Left forelimb (tissue), 1 donor: Measurements from ENCODE around the gene PLCG2.
"Not testable (repeated sequence)": the region's sequence is repeated elsewhere in the genome, so short reads cannot be mapped to it uniquely, and the experiment has no call there.

Source experiments
- DNase-seq: peaks from one replicate; pipeline ENCODE4 v3.0.0-alpha.2; 2018; ENCODE audit warnings: low spot score

Gene PLCG2

GRCh38 chr16:81912395-81912794 lies 133.3 kb downstream of the PLCG2 start:
- no peak for DNase-seq

- DNase-seq, result no peak
Observed at GRCh38 chr16:81913222-81913621, 134.1 kb downstream of the PLCG2 start.

GRCh38 chr16:81917375-81917774 lies 138.3 kb downstream of the PLCG2 start:
- no peak for DNase-seq

GRCh38 chr16:81918927-81919326 lies 139.8 kb downstream of the PLCG2 start:
- no peak for DNase-seq

- no peak for DNase-seq
Observed at GRCh38 chr16:81920498-81920897, 141.4 kb downstream of the PLCG2 start.

GRCh38 chr16:81921085-81921814 lies 142.2 kb downstream of the PLCG2 start:
- no peak for DNase-seq

- no peak for DNase-seq
Observed at GRCh38 chr16:81921843-81922584, 142.9 kb downstream of the PLCG2 start.

- DNase-seq, result no peak
Observed at GRCh38 chr16:81923296-81923695, 144.2 kb downstream of the PLCG2 start.

GRCh38 chr16:81925016-81925415 lies 145.9 kb downstream of the PLCG2 start:
- DNase-seq, result no peak

- DNase-seq, result no peak
Observed at GRCh38 chr16:81926036-81926435, 146.9 kb downstream of the PLCG2 start.

- no peak for DNase-seq
Observed at GRCh38 chr16:81927561-81928185, 148.6 kb downstream of the PLCG2 start.

- DNase-seq, result no peak
Observed at GRCh38 chr16:81928271-81928918, 149.3 kb downstream of the PLCG2 start.

- no peak for DNase-seq
Observed at GRCh38 chr16:81928975-81929374, 149.9 kb downstream of the PLCG2 start.

GRCh38 chr16:81929841-81930240 lies 150.8 kb downstream of the PLCG2 start:
- no peak for DNase-seq

GRCh38 chr16:81931927-81932326 lies 152.8 kb downstream of the PLCG2 start:
- DNase-seq, result no peak

GRCh38 chr16:81932668-81933067 lies 153.6 kb downstream of the PLCG2 start:
- no peak for DNase-seq

- no peak for DNase-seq
Observed at GRCh38 chr16:81933361-81933760, 154.3 kb downstream of the PLCG2 start.

- not testable (repeated sequence) for DNase-seq
Observed at GRCh38 chr16:81934711-81935110, 155.6 kb downstream of the PLCG2 start.

GRCh38 chr16:81936209-81937000 lies 157.3 kb downstream of the PLCG2 start:
- DNase-seq, result no peak

- DNase-seq, result no peak
Observed at GRCh38 chr16:81937305-81938038, 158.4 kb downstream of the PLCG2 start.
